C4-2B (cell line): ENCODE data around the gene EXOC3L4.

Experiments
- CTCF ChIP-seq: fragments of 450-650 bp; conservative IDR thresholded peaks from 2 replicates; pipeline ENCODE4 v1.5.1; 2017; ENCODE audit warnings: mild to moderate bottlenecking
- ZFX ChIP-seq: fragments of 450-650 bp; IDR thresholded peaks from 2 replicates; pipeline ENCODE4 v1.6.1; 2017

- no peak for TF ChIP-seq CTCF
- no peak for TF ChIP-seq ZFX
Measured at GRCh38 chr14:103157969-103158368, 63.4 kb downstream of the EXOC3L4 start.
